Skin of body (tissue), 3 donors: Measurements from ENCODE around the gene TBC1D3L. TPM values are rescaled to one million over a fixed set of nuclear protein-coding genes. Genes with fewer than 3 reads are reported as not detected.
"Not testable (repeated sequence)": the region's sequence is repeated elsewhere in the genome, so short reads cannot be mapped to it uniquely, and the experiment has no call there.

Experiments
- DNase-seq: peaks from one replicate; lab custom pipeline; 2025; lab: John Stamatoyannopoulos, UW
- small RNA-seq: library from RNA; depleted of rRNA; stranded (forward); fragments of <200 nt; gene quantifications from one replicate; pipeline ENCODE3, GENCODE V24; 2014; ENCODE audit warnings: low replicate concordance
- total RNA-seq: library from RNA; depleted of rRNA; stranded (reverse); fragments of >200 nt; gene quantifications from one replicate; pipeline ENCODE4 v1.2.3, GENCODE V29; 2014

Gene TBC1D3L
- 2.8 TPM for total RNA-seq

GRCh38 chr17:37988960-37989359 is at the start of gene TBC1D3L:
Gene TBC1D3L (minus strand): TSS chr17:37989060. CDS start chr17:37987520, 1,540 bp downstream.
- not testable (repeated sequence) for DNase-seq

GRCh38 chr17:38003676-38004075 is 14.8 kb upstream of the TBC1D3L start, which contains the start of gene TBC1D3D:
Gene TBC1D3D (plus strand): TSS chr17:38003976. CDS start chr17:38005561, 1,585 bp downstream.
- DNase-seq: not testable (repeated sequence)

Small RNA genes within 50 kb of the gene (small RNA-seq; reads per million reads assigned to genes)
- gene RF00001: not detected

Other genes with a start within 250 kb of the TBC1D3L start
- gene HNF1B, start 244.0 kb downstream of the TBC1D3L start, total RNA-seq: not detected
- gene TBC1D3K, start 64.6 kb downstream of the TBC1D3L start, total RNA-seq: not detected
- 2.3 TPM for gene TBC1D3D, start 14.9 kb upstream of the TBC1D3L start, total RNA-seq
- not detected for gene TBC1D3C, start 79.6 kb upstream of the TBC1D3L start, total RNA-seq
- gene TBC1D3E, start 138.9 kb upstream of the TBC1D3L start, total RNA-seq: not detected
- gene TBC1D3, start 203.5 kb upstream of the TBC1D3L start, total RNA-seq: not detected